HG02885 (cell line): ENCODE measurements around the gene POLE.
"Not testable (repeated sequence)": the region's sequence is repeated elsewhere in the genome, so short reads cannot be mapped to it uniquely, and the experiment has no call there.

Experiments
- ATAC-seq: cut with Tn5 transposase; IDR thresholded peaks from one replicate; pipeline ENCODE4 v1.9.1; 2021; ENCODE audit warnings: mild to moderate bottlenecking; ENCODE audit not compliant: unreplicated experiment, poor library complexity

The POLE gene

GRCh38 chr12:132603240-132604150 is 83.6 kb downstream of the POLE start:
- ATAC-seq, result no peak

GRCh38 chr12:132602572-132603239 is 84.4 kb downstream of the POLE start:
- no peak for ATAC-seq

- ATAC-seq, result no peak
These were observed 85.8 kb downstream of the POLE start for GRCh38 chr12:132601171-132601883.

- no peak for ATAC-seq
These were observed 86.8 kb downstream of the POLE start for GRCh38 chr12:132600048-132601032.

- not testable (repeated sequence) for ATAC-seq
These were observed 87.6 kb downstream of the POLE start for GRCh38 chr12:132599502-132599901.

- ATAC-seq, result no peak
These were observed 89.5 kb downstream of the POLE start for GRCh38 chr12:132597333-132598316.

- no peak for ATAC-seq
These were observed 91.1 kb downstream of the POLE start for GRCh38 chr12:132596016-132596415.

GRCh38 chr12:132595183-132595582 is 92.0 kb downstream of the POLE start:
- ATAC-seq, result no peak

GRCh38 chr12:132593938-132594358 is 93.2 kb downstream of the POLE start:
- ATAC-seq, result peak; percentile 78

- ATAC-seq, result no peak
These were observed 93.6 kb downstream of the POLE start for GRCh38 chr12:132593521-132593920.

GRCh38 chr12:132593071-132593470 is 94.1 kb downstream of the POLE start:
- no peak for ATAC-seq

- no peak for ATAC-seq
These were observed 94.7 kb downstream of the POLE start for GRCh38 chr12:132592282-132592970.

GRCh38 chr12:132591107-132591935 is 95.8 kb downstream of the POLE start:
- ATAC-seq, result no peak

GRCh38 chr12:132588821-132589669 is 98.1 kb downstream of the POLE start:
- ATAC-seq, result no peak

GRCh38 chr12:132588319-132588718 is 98.8 kb downstream of the POLE start:
- no peak for ATAC-seq

GRCh38 chr12:132587781-132588180 is 99.4 kb downstream of the POLE start:
- ATAC-seq, result no peak
